ENCODE data around the gene EPGN. TPM values are rescaled to one million over a fixed set of nuclear protein-coding genes. Genes with fewer than 3 reads are reported as not detected.
A peak's percentile ranks its signal among the peaks of the same experiment; 100 is the strongest.

The EPGN gene
- total RNA-seq, 2 experiments from 2014 or later: not detected

DNA sequence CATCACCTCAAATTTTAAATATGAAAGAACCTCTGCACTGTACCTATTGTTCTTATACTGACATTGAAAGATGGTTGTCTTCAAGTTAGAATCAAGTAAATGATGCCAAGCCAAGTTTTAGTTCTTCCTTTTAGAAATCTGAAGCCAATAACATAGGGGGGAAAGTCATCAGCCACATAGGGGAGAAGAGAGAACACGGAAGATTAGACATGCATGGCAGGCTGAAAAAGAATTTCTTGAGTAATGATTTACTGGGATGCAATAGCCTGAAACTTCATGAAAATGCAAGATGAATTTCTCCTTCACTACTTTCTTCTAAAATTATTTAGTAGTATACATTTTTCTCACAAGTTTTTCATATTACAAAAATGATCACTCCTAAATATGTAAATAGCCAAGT lies 13.6 kb upstream of the EPGN start:
- POLR2A ChIA-PET: no interaction called here
- no peak for DNase-seq (ENCODE audit: low spot score)
- Histone ChIP-seq H3K4me2 (ENCODE audit: low read length) (no peak overlapping the region), H3K27ac (ENCODE audit: low read depth, low read length, poor library complexity, severe bottlenecking) (no peak overlapping the region), H3K9me2 (ENCODE audit: insufficient read depth, low read length) (no peaks in the 10 kb centered on the region), H2AFZ (ENCODE audit: low read length) (no peak overlapping the region), H3K36me3 (ENCODE audit: insufficient read depth, low read length) (no peaks in the 10 kb centered on the region), H3K9me3 (ENCODE audit: low read length) (no peaks in the 10 kb centered on the region), H4K20me1 (ENCODE audit: insufficient read depth, low read length) (no peaks in the 10 kb centered on the region), H3K4me3 (ENCODE audit: low read depth, low read length, poor library complexity, severe bottlenecking) (no peak overlapping the region), H3K4me1 (ENCODE audit: insufficient read depth, low read length, poor library complexity, severe bottlenecking) (peaks cover 17% of the 10 kb centered on the region), H3K79me2 (ENCODE audit: insufficient read depth, low read depth, low read length) (no peaks in the 10 kb centered on the region)
- BruUV-seq (replicated peaks): no TSS peak
- intact Hi-C loops (cut with micrococcal nuclease; ENCODE audit: unreplicated experiment): no loop called here
- no peak for TF ChIP-seq EZH2phosphoT487 (IDR thresholded peaks at IDR 0.05; ENCODE audit: borderline replicate concordance, low read depth, low read length)
- no peak for TF ChIP-seq CTCF (conservative IDR thresholded peaks at IDR 0.05; ENCODE audit: low read length)
- CTCF ChIA-PET (ENCODE audit: unreplicated experiment): no interaction called here

DNA sequence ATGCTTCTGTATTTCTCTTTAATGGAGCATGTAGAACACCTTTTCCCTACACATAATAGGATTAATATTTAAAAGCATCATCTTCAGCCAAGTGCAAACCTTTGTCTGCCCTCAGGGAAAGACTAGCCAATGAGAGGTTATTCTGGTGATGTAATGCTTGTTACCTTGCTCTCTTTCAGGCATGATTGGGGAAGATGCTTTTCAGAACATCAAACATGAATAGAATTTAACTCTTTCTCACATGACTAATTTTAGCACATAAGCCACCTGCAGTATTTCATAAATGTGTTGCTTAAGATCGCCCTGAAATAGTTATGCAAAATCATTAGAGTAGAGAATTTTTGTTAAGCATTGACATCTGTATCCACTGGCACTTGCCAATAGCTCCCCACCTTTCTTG lies 10.7 kb upstream of the EPGN start:
- peaks cover 17% of the 10 kb centered on the region for H3K4me1 ChIP-seq (ENCODE audit: insufficient read depth, low read length, poor library complexity, severe bottlenecking)
- peak; percentile 18 for DNase-seq (ENCODE audit: low spot score)
- H3K27ac ChIP-seq (ENCODE audit: low read depth, low read length, poor library complexity, severe bottlenecking): no peak overlapping the region
- BruUV-seq (replicated peaks): no TSS peak
- no peaks in the 10 kb centered on the region for H3K9me3 ChIP-seq (ENCODE audit: low read length)
- no peak overlapping the region for H2AFZ ChIP-seq (ENCODE audit: low read length)
- no peaks in the 10 kb centered on the region for H3K9me2 ChIP-seq (ENCODE audit: insufficient read depth, low read length)
- H4K20me1 ChIP-seq (ENCODE audit: insufficient read depth, low read length): no peaks in the 10 kb centered on the region
- H3K79me2 ChIP-seq (ENCODE audit: insufficient read depth, low read depth, low read length): no peaks in the 10 kb centered on the region
- no peaks in the 10 kb centered on the region for H3K36me3 ChIP-seq (ENCODE audit: insufficient read depth, low read length)
- TF ChIP-seq CTCF (conservative IDR thresholded peaks at IDR 0.05; ENCODE audit: low read length): no peak
- no peak for TF ChIP-seq EZH2phosphoT487 (IDR thresholded peaks at IDR 0.05; ENCODE audit: borderline replicate concordance, low read depth, low read length)
- CTCF ChIA-PET (ENCODE audit: unreplicated experiment): no interaction called here
- peak overlapping the region; percentile 47 for H3K4me2 ChIP-seq (ENCODE audit: low read length)
- intact Hi-C loops (cut with micrococcal nuclease; ENCODE audit: unreplicated experiment): no loop called here
- POLR2A ChIA-PET: interaction anchor here (3.0 kb wide), 1 partner anchor 11 kb away, joined by 11 read pairs; the partner anchor contains the start of gene EPGN
- no peak overlapping the region for H3K4me3 ChIP-seq (ENCODE audit: low read depth, low read length, poor library complexity, severe bottlenecking)

- no TSS peak for BruUV-seq (replicated peaks)
- Histone ChIP-seq H3K27ac (ENCODE audit: low read depth, low read length, poor library complexity, severe bottlenecking) (no peak overlapping the region), H3K36me3 (ENCODE audit: insufficient read depth, low read length) (no peaks in the 10 kb centered on the region), H2AFZ (ENCODE audit: low read length) (no peak overlapping the region), H3K79me2 (ENCODE audit: insufficient read depth, low read depth, low read length) (no peaks in the 10 kb centered on the region), H3K4me2 (ENCODE audit: low read length) (no peak overlapping the region), H3K9me3 (ENCODE audit: low read length) (no peaks in the 10 kb centered on the region), H4K20me1 (ENCODE audit: insufficient read depth, low read length) (no peaks in the 10 kb centered on the region), H3K4me3 (ENCODE audit: low read depth, low read length, poor library complexity, severe bottlenecking) (no peak overlapping the region), H3K9me2 (ENCODE audit: insufficient read depth, low read length) (no peaks in the 10 kb centered on the region), H3K4me1 (ENCODE audit: insufficient read depth, low read length, poor library complexity, severe bottlenecking) (peaks cover 4% of the 10 kb centered on the region)
- ChIA-PET CTCF (ENCODE audit: unreplicated experiment) (no interaction called here), POLR2A (no interaction called here)
- intact Hi-C loops (cut with micrococcal nuclease; ENCODE audit: unreplicated experiment): no loop called here
- TF ChIP-seq EZH2phosphoT487 (IDR thresholded peaks at IDR 0.05; ENCODE audit: borderline replicate concordance, low read depth, low read length) (no peak), CTCF (conservative IDR thresholded peaks at IDR 0.05; ENCODE audit: low read length) (no peak)
- DNase-seq (ENCODE audit: low spot score): no peak
These were observed 4.1 kb upstream of the EPGN start for GRCh38 chr4:74304095-74304625.

All from OCI-LY7 (cell line).